ENCODE data around the gene KCNJ4.

DNA sequence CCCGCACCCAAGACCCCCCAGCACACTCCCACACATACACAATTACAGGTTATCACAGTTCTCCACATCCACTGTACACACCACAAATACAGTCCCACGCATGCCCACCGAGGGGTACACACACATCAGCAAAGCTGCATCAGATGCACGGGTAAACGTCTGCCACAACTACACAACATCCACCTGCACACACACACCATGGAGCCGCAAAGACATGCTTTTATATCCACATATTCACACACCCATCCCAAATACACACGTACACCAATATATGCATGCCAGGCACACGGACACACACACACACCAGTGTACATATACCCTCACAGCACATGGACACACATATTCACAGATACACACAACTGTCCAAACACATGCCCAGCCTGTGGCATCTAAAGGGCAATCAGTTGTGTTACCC is 5.4 kb upstream of the KCNJ4 start:
- TF ChIP-seq, protein P1, sequence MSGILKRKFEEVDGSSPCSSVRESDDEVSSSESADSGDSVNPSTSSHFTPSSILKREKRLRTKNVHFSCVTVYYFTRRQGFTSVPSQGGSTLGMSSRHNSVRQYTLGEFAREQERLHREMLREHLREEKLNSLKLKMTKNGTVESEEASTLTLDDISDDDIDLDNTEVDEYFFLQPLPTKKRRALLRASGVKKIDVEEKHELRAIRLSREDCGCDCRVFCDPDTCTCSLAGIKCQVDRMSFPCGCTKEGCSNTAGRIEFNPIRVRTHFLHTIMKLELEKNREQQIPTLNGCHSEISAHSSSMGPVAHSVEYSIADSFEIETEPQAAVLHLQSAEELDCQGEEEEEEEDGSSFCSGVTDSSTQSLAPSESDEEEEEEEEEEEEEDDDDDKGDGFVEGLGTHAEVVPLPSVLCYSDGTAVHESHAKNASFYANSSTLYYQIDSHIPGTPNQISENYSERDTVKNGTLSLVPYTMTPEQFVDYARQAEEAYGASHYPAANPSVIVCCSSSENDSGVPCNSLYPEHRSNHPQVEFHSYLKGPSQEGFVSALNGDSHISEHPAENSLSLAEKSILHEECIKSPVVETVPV (CRISPR knock-in tag; IDR thresholded peaks at IDR 0.05): no peak
- TF ChIP-seq BACH2 (CRISPR knock-in tag; IDR thresholded peaks at IDR 0.05; ENCODE audit: borderline replicate concordance): no peak
- TF ChIP-seq ISL1 (CRISPR knock-in tag; IDR thresholded peaks at IDR 0.05): no peak
- TF ChIP-seq ZFP30 (CRISPR knock-in tag; IDR thresholded peaks at IDR 0.05): no peak
- no peak for TF ChIP-seq ARNTL (CRISPR knock-in tag; IDR thresholded peaks at IDR 0.05; ENCODE audit: borderline replicate concordance, low read depth)
- TF ChIP-seq, protein P2, sequence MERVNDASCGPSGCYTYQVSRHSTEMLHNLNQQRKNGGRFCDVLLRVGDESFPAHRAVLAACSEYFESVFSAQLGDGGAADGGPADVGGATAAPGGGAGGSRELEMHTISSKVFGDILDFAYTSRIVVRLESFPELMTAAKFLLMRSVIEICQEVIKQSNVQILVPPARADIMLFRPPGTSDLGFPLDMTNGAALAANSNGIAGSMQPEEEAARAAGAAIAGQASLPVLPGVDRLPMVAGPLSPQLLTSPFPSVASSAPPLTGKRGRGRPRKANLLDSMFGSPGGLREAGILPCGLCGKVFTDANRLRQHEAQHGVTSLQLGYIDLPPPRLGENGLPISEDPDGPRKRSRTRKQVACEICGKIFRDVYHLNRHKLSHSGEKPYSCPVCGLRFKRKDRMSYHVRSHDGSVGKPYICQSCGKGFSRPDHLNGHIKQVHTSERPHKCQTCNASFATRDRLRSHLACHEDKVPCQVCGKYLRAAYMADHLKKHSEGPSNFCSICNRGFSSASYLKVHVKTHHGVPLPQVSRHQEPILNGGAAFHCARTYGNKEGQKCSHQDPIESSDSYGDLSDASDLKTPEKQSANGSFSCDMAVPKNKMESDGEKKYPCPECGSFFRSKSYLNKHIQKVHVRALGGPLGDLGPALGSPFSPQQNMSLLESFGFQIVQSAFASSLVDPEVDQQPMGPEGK (CRISPR knock-in tag; IDR thresholded peaks at IDR 0.05; ENCODE audit: borderline replicate concordance): no peak
